Activated gamma-delta T cell treated with Interleukin-2 at 50 U/mL for 16 hours (primary cell): Measurements from ENCODE around the gene ZNF98.

Experiments used
- DNase-seq: peaks from one replicate; pipeline ENCODE4 v3.0.0-alpha.2; 2020

Gene ZNF98

DNA sequence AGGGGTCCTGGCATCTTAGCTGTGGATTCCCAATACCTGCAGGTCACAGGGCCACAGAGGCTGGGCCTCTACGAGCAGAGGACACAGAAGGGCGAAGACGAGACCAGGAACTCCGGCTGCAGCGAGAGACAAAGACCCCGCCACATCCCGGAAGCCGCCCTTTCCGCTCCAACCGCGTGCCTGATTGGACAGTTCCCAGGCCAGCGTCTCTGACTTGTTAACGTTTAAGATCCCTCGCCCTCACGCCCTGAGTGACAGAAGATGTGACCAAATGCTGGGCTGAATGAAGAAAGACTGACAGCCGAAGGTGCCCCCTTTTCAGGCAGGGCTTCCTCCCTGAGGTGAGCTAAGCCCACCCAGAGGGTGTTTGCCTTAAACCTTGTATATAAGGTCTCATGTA is at the start of gene ZNF98:
ZNF98 (minus strand) TSS at position 136 of the 400 bp plus-strand sequence; CDS start at position 14, 122 bp downstream.
- DNase-seq, result no peak

DNA sequence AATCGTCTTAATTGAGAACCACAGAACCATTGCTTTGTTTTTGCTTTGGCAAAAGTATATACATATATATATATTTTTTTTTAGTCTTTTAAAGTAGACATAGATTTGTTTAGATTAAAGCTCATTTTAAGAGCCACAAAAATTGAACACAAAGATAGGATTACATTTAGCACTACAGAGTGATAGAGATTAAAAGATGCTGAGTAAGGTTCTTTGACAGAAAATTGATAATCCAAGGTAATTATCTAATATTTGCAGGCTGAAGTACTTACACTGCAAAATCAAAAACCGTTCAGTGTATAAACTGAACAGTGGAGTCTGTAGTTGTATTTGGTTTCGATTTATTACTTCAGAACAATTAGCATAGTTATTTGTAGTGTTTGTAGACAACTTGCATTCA is 24.5 kb upstream of the ZNF98 start:
- no peak for DNase-seq

DNA sequence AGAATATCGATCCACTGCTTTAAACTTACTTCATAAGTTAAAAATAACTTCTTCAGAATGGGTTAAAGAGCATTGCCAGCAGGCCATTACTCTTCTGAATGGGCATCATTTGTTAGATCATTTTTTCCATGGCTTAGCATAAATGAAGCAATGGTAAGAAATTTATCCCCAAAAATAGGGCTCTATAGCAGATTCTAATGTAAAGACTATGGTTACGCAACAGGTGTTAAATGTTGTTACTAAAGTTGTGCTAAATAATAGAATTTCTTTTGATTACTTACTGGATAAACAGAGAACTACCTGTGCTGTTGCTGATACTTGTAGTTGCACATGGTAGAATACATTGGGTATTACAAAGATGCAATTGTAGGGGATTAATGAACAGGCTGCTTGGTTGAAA is 15.9 kb upstream of the ZNF98 start:
- no peak for DNase-seq

DNA sequence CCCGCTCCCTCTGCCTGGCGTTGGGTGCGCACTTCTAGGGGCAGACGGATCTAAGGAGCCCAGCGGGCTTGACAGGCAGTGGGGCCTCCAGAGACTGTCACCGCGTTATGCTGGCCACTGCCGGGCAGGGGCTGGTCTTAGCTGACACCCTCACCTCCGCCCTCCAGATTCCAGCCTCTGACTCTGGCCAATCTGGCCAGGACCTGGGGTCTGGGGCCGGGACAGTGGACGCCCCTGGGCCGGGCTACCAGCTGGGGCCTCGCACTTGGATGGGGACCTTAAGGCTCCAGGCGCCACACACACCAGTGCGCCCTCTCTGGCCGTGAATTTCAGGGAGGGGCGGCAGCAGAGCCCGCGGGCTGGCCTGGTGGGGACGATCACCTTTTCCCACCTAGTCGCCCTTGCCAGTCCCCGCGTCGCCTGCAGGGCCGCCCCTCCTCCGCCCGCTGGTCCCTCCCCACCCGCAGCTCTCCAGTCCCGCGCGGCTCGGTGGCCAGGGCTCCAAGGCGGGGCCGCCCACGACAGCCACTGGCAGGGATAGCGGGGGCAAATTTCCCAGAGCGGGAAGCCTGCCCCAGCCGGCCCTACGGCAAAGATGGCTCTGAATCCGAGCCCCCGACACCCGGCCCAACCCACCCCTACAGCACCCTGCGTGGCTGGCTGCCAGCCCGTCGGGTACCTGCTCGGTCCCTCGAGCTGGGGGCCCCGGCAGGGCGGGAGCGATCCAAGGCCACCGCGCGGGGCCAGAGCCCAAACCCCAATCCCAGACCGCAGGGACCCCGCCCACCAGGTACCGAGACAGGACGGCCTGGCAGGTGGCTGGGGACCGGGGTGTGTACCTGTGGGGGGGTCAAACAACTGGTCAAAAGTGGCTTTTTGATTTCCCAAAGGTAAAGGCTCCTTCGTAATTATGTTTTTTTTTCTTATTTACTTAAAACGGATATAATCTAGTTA is 6.1 kb upstream of the ZNF98 start:
- no peak for DNase-seq

DNA sequence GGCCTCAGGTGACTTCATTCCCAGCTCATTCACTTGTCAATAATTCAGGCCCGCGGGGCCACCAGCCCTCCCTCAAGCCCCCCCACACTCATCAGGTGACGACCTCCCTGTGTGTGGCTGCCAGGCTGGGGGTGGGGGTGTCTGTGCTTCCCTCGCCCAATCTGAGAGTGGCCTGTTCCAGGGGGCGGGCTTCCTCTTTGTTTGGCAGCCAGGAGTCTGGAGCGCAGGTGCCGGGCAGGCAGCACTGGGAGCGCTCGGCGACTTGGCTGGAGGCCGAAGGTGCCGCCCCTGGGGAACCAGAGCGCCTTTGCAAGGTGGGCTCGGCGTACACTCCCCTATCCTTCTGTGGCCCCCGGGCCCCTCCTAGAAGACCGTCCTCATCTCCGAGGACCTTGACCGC is 5.4 kb upstream of the ZNF98 start:
- DNase-seq, result no peak

DNA sequence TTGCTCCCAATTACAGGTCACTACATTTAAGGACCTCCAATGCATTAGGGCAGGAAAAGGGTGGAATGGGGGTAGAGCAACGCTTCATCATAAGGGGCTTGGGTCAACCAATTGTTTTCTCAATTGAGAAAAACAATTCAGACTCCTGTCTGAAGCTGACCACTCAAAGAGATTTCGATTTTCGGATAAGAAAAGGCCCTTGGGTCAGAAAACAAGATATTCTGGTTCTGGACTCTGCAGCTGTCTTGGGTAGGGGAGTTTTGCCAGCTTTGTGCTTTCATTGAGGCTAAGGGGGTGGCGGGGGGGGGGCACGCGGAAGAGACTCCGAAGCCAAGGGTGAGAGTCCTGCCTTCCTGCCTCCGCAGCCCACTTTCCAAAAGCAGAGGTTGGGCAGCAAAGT is 4.8 kb upstream of the ZNF98 start:
- no peak for DNase-seq

DNA sequence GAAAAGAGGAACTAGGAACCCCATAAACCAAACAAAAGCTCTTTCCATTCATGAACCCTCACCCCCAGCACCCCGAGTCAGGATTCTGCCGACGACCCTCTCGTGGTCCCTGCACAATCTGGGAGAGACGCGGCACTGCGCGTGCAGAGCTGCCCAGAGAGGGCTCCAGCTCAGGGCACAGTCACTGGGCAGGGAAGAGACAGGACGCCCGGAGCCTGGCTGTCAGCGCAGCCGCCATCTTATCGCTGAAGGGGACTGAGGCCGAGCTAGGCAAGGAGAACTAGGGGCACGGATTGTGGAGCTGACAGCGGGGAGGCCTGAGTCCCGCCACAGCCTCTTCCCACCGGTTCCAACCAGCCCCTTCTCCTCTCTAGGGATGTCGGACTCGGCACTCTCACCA is 349 bp downstream of the ZNF98 start:
- DNase-seq, result no peak

DNA sequence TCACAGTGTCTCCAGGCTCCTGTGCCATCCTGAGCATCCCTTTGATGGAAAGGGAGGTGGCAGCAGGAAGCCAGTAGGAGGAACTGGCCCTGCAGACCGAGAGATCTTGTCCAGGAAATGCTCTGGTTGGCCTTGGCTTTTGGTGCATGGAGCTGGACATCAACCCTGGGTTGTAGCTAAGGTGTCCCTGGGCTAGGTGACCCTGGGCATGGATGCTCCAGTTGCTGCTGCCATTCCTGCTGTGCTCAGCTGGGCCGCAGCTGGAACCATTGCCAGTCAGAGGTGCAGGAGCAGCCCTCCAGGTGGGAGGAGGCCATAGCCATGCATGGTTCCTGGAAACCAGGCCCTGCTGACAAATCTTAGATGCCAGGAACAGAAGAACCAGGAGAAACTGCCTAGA is 67.5 kb downstream of the ZNF98 start:
- DNase-seq, result no peak
